ENCODE data around the gene ANP32E.

DNA sequence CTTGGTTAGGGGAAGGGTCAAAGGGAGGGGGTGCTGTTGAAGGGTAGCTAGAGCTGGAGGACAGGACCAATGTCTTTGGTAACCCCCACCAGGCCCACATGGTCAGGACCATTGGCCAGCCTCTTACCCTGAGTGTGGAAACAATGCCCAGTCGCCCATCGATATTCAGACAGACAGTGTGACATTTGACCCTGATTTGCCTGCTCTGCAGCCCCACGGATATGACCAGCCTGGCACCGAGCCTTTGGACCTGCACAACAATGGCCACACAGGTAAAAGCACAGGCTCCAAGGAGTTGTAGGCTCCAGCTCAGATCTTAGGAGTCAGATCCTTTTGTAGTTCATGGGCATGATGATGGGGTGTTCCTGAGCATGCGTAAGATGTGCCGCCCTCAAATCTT, 25.5 kb upstream of the ANP32E start:
- TF ChIP-seq RBBP5 (IDR thresholded peaks at IDR 0.05; ENCODE audit: borderline replicate concordance, low read depth, low read length) (no peak), MAX (IDR thresholded peaks at IDR 0.05) (no peak), TAF1 (IDR thresholded peaks at IDR 0.05; ENCODE audit: low read depth, low read length) (no peak), CTCF (IDR thresholded peaks at IDR 0.05; ENCODE audit: control extremely low read depth in 1 of 3, insufficient read depth in 1 of 3, low read depth in 1 of 3, low read length in 3 of 3) (no peak), RAD21 (IDR thresholded peaks at IDR 0.05 in 1 of 2, conservative IDR thresholded peaks at IDR 0.05 in 1 of 2; ENCODE audit: low read depth in 2 of 2, low read length in 2 of 2) (no peak), EGR1 (IDR thresholded peaks at IDR 0.05; ENCODE audit: borderline replicate concordance, low read depth, low read length) (no peak), TAF7 (optimal IDR thresholded peaks at IDR 0.05; ENCODE audit: borderline replicate concordance, low read depth, low read length) (no peak), CEBPB (IDR thresholded peaks at IDR 0.05; ENCODE audit: low read depth, low read length) (no peak), TEAD4 (IDR thresholded peaks at IDR 0.05; ENCODE audit: low read depth, low read length) (no peak)

Measured in H1 (cell line).